ENCODE measurements around the gene EXTL2. TPM values are rescaled to one million over a fixed set of nuclear protein-coding genes. Genes with fewer than 3 reads are reported as not detected.

Gene EXTL2
- total and polyA plus RNA-seq, 9 of the 15 experiments (the other 6 are each of a cell fraction or from before 2014, with no cell fraction given) = 8.5 to 40.7 (median 26.0) TPM

DNA sequence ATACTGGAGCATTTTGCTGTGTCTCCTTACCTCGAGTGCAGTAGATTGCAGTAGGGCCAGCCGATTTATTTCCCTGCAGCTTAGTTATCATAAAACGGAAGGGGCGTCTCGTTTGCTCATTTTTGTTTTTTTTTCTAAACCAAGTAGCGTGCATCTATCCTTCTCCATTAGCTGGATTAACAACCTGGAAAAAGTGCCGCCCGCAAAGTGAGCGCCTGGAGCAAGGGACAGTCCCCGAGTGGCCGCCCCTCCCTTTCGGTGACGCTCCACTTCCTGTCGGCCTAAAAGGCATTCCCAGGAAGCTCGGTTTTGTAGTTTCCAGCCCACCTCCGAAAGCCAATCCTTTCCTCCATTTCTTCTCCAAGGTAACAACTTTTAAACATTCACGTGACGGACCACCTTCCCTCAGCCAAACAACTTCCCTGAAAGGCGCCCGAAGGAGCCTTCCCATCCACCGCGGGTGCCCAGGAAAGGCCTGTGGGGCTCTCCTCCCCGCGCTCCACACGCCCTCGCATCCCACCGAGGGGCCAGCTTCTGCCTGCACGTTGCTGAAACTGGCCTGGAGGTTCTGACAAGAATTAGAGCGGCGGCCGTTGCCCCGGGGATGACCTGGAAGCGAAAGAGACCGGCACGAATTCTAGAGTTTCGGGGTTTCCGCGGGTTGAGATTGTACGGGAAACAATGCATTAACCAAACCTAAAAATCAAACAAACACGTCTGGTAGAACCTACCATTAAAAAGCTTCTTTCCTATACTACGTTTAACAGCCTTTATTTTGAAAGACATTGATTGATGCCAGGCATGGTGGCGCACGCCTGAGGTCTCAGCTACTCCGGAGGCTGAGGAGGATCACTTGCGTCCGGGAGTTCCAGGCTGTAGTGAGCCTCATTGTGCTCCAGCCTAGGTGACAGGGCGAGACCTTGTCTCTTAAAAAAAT, at the start of gene EXTL2 (continued):
- TF ChIP-seq BRD4 (IDR thresholded peaks at IDR 0.05) (no peak; the same call in 1 of the 2 replicates), ZNF717 (CRISPR knock-in tag; IDR thresholded peaks at IDR 0.05) (no peak), ZNF507 (tag; conservative IDR thresholded peaks at IDR 0.05) (no peak), NFIX (CRISPR knock-in tag; IDR thresholded peaks at IDR 0.05; ENCODE audit: low read depth) (no peak), SIN3B (IDR thresholded peaks at IDR 0.05; ENCODE audit: low read depth) (no peak), NUFIP1 (IDR thresholded peaks at IDR 0.05; ENCODE audit: partially characterized antibody) (no peak), ZNF121 (CRISPR knock-in tag; conservative IDR thresholded peaks at IDR 0.05) (no peak), ZNF354B (CRISPR knock-in tag; IDR thresholded peaks at IDR 0.05) (no peak), FIP1L1 (IDR thresholded peaks at IDR 0.05; ENCODE audit: low read depth, low read length, poor library complexity, severe bottlenecking) (no peak), ZC3H11A (IDR thresholded peaks at IDR 0.05; ENCODE audit: low read depth, low read length) (no peak), ZFP1 (CRISPR knock-in tag; IDR thresholded peaks at IDR 0.05) (no peak), KLF13 (tag; IDR thresholded peaks at IDR 0.05; ENCODE audit: borderline replicate concordance, low read depth) (no peak)
- TF ChIP-seq, protein P1, sequence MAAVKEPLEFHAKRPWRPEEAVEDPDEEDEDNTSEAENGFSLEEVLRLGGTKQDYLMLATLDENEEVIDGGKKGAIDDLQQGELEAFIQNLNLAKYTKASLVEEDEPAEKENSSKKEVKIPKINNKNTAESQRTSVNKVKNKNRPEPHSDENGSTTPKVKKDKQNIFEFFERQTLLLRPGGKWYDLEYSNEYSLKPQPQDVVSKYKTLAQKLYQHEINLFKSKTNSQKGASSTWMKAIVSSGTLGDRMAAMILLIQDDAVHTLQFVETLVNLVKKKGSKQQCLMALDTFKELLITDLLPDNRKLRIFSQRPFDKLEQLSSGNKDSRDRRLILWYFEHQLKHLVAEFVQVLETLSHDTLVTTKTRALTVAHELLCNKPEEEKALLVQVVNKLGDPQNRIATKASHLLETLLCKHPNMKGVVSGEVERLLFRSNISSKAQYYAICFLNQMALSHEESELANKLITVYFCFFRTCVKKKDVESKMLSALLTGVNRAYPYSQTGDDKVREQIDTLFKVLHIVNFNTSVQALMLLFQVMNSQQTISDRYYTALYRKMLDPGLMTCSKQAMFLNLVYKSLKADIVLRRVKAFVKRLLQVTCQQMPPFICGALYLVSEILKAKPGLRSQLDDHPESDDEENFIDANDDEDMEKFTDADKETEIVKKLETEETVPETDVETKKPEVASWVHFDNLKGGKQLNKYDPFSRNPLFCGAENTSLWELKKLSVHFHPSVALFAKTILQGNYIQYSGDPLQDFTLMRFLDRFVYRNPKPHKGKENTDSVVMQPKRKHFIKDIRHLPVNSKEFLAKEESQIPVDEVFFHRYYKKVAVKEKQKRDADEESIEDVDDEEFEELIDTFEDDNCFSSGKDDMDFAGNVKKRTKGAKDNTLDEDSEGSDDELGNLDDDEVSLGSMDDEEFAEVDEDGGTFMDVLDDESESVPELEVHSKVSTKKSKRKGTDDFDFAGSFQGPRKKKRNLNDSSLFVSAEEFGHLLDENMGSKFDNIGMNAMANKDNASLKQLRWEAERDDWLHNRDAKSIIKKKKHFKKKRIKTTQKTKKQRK (IDR thresholded peaks at IDR 0.05; ENCODE audit: borderline replicate concordance, low read depth, low read length) = no peak
- TF ChIP-seq, protein P2, sequence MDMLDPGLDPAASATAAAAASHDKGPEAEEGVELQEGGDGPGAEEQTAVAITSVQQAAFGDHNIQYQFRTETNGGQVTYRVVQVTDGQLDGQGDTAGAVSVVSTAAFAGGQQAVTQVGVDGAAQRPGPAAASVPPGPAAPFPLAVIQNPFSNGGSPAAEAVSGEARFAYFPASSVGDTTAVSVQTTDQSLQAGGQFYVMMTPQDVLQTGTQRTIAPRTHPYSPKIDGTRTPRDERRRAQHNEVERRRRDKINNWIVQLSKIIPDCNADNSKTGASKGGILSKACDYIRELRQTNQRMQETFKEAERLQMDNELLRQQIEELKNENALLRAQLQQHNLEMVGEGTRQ (CRISPR knock-in tag; IDR thresholded peaks at IDR 0.05) = no peak
- TF ChIP-seq, protein P3, sequence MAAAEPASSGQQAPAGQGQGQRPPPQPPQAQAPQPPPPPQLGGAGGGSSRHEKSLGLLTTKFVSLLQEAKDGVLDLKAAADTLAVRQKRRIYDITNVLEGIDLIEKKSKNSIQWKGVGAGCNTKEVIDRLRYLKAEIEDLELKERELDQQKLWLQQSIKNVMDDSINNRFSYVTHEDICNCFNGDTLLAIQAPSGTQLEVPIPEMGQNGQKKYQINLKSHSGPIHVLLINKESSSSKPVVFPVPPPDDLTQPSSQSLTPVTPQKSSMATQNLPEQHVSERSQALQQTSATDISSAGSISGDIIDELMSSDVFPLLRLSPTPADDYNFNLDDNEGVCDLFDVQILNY (CRISPR knock-in tag; IDR thresholded peaks at IDR 0.05) = no peak
- TF ChIP-seq, protein P4, sequence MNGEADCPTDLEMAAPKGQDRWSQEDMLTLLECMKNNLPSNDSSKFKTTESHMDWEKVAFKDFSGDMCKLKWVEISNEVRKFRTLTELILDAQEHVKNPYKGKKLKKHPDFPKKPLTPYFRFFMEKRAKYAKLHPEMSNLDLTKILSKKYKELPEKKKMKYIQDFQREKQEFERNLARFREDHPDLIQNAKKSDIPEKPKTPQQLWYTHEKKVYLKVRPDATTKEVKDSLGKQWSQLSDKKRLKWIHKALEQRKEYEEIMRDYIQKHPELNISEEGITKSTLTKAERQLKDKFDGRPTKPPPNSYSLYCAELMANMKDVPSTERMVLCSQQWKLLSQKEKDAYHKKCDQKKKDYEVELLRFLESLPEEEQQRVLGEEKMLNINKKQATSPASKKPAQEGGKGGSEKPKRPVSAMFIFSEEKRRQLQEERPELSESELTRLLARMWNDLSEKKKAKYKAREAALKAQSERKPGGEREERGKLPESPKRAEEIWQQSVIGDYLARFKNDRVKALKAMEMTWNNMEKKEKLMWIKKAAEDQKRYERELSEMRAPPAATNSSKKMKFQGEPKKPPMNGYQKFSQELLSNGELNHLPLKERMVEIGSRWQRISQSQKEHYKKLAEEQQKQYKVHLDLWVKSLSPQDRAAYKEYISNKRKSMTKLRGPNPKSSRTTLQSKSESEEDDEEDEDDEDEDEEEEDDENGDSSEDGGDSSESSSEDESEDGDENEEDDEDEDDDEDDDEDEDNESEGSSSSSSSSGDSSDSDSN (IDR thresholded peaks at IDR 0.05; ENCODE audit: borderline replicate concordance in 1 of 2, low read depth in 2 of 2, low read length in 2 of 2) = peak in 1 of 2 experiments; percentile 52; a peak in 1 of 4 replicates
- TF ChIP-seq, protein P5, sequence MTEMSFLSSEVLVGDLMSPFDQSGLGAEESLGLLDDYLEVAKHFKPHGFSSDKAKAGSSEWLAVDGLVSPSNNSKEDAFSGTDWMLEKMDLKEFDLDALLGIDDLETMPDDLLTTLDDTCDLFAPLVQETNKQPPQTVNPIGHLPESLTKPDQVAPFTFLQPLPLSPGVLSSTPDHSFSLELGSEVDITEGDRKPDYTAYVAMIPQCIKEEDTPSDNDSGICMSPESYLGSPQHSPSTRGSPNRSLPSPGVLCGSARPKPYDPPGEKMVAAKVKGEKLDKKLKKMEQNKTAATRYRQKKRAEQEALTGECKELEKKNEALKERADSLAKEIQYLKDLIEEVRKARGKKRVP (CRISPR knock-in tag; IDR thresholded peaks at IDR 0.05) = no peak
